ENCODE data around the gene PGR. TPM values are rescaled to one million over a fixed set of nuclear protein-coding genes. Genes with fewer than 3 reads are reported as not detected.
"Not testable (repeated sequence)": the region's sequence is repeated elsewhere in the genome, so short reads cannot be mapped to it uniquely, and the experiment has no call there.

The PGR gene
- polyA plus RNA-seq, 3 donors, result 0.08 to 0.56 (median 0.22) TPM

DNA sequence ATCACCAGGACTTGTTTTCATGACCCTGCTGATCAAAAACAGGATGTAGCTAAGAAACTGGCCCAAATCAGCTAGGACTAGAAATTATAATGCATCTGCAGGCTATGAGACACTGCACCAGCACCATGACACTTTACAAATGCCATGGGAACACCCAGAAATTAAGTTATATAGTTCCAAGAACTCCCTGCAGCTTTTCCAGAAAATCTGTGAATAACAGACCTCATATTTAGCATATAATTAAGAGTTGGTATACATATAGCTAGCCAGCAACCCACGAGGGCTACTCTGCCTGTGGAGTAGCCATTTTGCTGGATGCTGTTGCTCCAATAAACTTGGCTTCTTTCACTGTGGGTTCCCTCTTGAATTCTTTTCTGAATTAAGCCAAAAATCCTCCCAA is 101.0 kb downstream of the PGR start:
- 29 to 61% (median 59%) methylated on average over 1 of the region's 1 CpG for WGBS, 3 donors
- no peak overlapping the region for H3K27ac ChIP-seq (ENCODE audit: low read depth, low read length)

GRCh38 chr11:101022256-101022655 is 107.4 kb downstream of the PGR start:
- no peak overlapping the region for H3K27ac ChIP-seq (ENCODE audit: low read depth, low read length)

GRCh38 chr11:101019870-101020269 is 109.7 kb downstream of the PGR start:
- WGBS, 3 donors, result 67 to 79% (median 74%) methylated on average over 1 of the region's 1 CpG
- H3K27ac ChIP-seq (ENCODE audit: low read depth, low read length), result no peak overlapping the region

GRCh38 chr11:101014600-101015285 is 114.9 kb downstream of the PGR start:
- no peak overlapping the region for H3K27ac ChIP-seq (ENCODE audit: low read depth, low read length)

GRCh38 chr11:101013702-101014101 is 115.9 kb downstream of the PGR start:
- H3K27ac ChIP-seq (ENCODE audit: low read depth, low read length), result not testable (repeated sequence)

DNA sequence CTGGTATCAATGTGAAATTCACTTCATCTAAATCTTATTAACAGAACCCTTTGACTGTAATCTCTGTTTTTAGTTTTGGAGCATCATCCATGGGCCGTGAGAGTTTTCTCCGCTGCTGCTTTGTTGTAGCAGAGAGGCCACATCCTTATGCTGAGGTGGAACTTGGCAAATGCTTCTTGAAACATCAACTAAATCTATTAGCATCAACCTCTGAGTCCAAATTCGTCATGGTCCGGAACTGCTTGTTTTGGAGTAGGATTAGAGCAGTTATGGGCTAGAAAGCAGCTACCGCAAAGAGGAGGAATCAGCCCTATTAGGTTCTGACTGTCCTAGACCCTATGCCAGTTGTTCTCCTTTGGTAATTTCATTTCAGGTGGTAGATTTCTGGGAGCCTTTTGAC is 117.7 kb downstream of the PGR start:
- H3K27ac ChIP-seq (ENCODE audit: low read depth, low read length), result no peak overlapping the region
- WGBS, 3 donors, result 76 to 91% (median 88%) methylated on average over 5 of the region's 5 CpGs

DNA sequence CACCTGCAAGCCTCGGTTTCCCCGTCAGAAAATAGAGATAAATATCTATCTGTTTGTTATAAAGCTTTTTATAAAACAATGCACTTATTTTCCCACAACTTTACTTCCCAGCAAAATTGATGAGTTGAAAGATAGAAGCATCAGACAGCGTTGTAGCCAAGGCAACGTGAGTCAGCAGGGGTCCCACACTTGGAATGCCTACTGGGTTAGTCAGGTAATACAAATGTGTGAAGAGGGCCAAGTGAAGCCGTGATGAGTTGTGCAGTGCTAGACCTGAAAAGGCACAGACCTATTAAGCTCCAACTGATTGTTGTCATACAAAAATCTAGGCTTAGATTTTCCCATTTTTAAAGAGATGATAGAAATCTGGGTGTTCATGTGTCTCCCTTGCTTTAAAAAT is 118.7 kb downstream of the PGR start:
- H3K27ac ChIP-seq (ENCODE audit: low read depth, low read length), result no peak overlapping the region
- 59 to 84% (median 79%) methylated on average over 5 of the region's 5 CpGs for WGBS, 3 donors

GRCh38 chr11:101009690-101010055 is 119.9 kb downstream of the PGR start:
- 20 to 37% (median 36%) methylated on average over 2 of the region's 2 CpGs for WGBS, 3 donors

DNA sequence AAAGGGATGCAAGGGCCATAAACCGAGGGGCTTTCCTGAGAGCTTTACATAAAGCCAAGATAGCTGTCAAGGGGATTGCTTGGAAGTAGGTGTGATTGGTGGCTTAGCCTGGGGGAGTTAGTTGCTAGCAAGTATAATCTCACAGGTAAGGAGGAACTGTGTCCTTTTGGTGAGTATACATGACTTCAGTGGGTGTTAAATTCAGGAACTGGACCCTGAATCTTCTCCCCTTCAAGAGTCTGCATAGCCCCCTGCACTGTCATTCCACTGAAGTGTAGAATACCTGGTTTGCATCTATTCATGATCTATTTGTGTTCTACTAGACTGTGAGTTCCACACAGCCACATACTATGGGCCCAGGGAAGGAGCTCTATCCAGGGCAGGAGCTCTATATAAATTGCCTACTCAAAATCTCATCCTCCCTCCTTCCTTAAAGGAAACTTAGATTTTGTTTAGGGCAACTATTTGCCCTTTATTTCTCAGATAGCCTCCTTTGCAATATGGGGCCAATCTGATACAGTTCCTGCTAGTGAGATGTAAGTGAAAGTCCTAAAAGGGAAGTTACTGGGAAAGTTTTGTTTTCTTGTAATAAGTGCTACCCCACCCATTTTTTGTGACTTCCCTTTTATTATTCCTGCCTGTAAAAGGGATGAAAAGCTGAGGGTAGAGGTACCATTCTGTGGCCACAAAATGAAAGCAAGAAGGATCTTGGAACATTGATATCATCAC is 120.5 kb downstream of the PGR start:
- 48 to 83% (median 81%) methylated on average over 1 of the region's 1 CpG for WGBS, 3 donors
- no peak overlapping the region for H3K27ac ChIP-seq (ENCODE audit: low read depth, low read length)

More at GRCh38 chr11:101009690-101010055, 119.9 kb downstream of the PGR start:
- no peak overlapping the region for H3K27ac ChIP-seq (ENCODE audit: low read depth, low read length)

DNA sequence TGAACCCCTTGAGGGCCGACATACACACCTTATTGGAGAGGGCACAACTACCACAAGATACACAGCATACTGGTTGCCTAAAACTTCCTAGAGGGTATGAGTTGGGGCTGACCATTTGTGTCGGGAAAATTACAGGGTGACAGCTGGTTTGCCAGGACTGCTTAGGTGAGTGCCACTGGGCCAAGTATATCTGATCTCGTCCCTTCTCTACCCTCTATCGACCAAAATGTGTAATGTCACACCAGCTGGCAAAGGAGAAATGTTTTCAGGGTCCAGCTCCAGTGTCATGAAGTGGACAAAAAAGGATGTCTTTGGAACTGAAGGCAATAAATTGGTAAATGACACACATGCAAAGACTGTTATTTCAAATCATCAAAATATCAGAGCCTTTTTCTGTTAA is 126.1 kb downstream of the PGR start:
- 70 to 83% (median 79%) methylated on average over 4 of the region's 4 CpGs for WGBS, 3 donors
- no peak overlapping the region for H3K27ac ChIP-seq (ENCODE audit: low read depth, low read length)

GRCh38 chr11:100999756-101000155 is 129.9 kb downstream of the PGR start:
- H3K27ac ChIP-seq (ENCODE audit: low read depth, low read length), result no peak overlapping the region
- WGBS, 3 donors, result 74 to 89% (median 84%) methylated on average over 1 of the region's 1 CpG

GRCh38 chr11:100994966-100995365 is 134.6 kb downstream of the PGR start:
- no peak overlapping the region for H3K27ac ChIP-seq (ENCODE audit: low read depth, low read length)
- WGBS, 3 donors, result 93 to 97% (median 94%) methylated on average over 2 of the region's 2 CpGs

DNA sequence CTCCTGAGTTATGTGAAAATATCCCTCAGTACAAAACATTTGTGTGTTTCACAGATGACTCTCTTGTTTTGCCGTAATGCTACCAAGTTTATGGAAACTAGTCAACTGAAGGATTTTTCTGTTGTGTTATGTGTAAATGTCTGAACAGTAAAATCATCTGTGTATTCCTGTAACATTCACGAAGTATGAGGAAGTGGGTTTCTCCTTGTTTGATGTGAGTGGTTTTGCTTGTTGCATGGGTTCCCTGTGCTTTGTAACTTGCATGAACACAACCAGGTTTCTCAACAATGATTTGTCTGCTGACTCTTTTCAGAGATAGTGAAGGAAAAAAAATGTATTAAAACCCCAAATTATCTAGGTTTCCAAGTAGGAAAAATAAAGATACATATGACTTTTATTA is 138.1 kb downstream of the PGR start:
- WGBS, 3 donors, result 72 to 80% (median 72%) methylated on average over 2 of the region's 2 CpGs
- no peak overlapping the region for H3K27ac ChIP-seq (ENCODE audit: low read depth, low read length)

- 83 to 97% (median 90%) methylated on average over 1 of the region's 1 CpG for WGBS, 3 donors
Measured at GRCh38 chr11:100990931-100991330, 138.7 kb downstream of the PGR start.

DNA sequence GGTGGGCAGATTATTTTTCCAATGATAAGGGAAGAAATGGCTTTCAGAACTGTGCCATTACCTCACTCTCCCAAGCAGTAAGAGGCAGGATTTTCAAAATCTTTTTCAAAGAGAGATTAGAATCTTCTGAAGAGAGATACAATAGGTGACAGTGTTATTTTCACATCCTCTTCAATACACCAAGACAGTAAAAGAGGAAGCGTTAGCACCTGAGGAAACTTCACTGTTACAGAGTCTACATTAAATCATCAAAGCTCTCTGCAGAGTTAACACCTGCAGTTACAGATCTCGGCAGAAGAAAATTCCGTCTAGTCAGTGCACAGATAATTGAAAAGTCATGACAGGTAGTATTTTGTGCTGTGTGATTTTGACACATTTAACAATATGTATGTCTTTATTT is 144.9 kb downstream of the PGR start:
- 77 to 88% (median 86%) methylated on average over 3 of the region's 3 CpGs for WGBS, 3 donors

More at GRCh38 chr11:100990931-100991330, 138.7 kb downstream of the PGR start:
- H3K27ac ChIP-seq (ENCODE audit: low read depth, low read length), result no peak overlapping the region

DNA sequence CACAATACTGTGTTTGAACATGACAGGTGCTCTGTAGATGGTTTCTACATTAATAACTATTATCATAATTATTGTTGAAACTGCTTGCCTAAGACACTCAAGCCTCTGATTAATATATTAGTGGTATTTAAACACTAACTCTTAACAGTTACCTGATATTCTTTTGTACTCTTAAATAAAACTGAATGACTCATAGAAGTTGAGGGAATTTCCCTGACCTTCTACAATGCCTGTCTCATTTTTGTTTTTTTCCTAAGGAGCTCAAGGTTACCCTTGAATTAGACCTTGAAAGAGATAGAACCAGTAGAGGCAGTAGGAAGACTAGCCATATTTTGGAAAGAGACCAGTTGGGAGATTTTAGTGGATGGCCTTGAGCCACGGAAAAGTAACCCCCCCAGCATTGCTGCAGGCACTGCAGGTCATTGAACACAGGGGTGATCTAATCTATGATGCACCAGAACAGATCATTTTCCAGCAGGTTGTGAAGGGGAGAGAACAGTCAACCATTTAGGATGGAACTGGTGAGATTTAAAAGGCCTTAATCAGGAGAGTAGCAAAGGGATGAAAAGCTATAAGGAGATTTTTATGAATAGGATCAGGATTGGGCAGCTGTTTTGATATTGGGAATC is 148.3 kb downstream of the PGR start:
- 31 to 89% (median 74%) methylated on average over 1 of the region's 1 CpG for WGBS, 3 donors

More for the DNA sequence above, 144.9 kb downstream of the PGR start:
- no peak overlapping the region for H3K27ac ChIP-seq (ENCODE audit: low read depth, low read length)

GRCh38 chr11:100980156-100980555 is 149.5 kb downstream of the PGR start:
- H3K27ac ChIP-seq (ENCODE audit: low read depth, low read length), result no peak overlapping the region
- WGBS, 3 donors, result 66 to 89% (median 84%) methylated on average over 3 of the region's 3 CpGs

More for the DNA sequence above, 148.3 kb downstream of the PGR start:
- no peak overlapping the region for H3K27ac ChIP-seq (ENCODE audit: low read depth, low read length)

Measured in adipose tissue (tissue), 3 donors.